ENCODE data around the gene RSPRY1. TPM values are rescaled to one million over a fixed set of nuclear protein-coding genes. Genes with fewer than 3 reads are reported as not detected.

Gene RSPRY1
- total RNA-seq, 2 experiments from 2014 or later: 30.9 to 35.8 TPM

- no peak overlapping the region for H3K27ac Mint-ChIP-seq
- H3K9me3 Mint-ChIP-seq (ENCODE audit: insufficient read depth): no peaks in the 10 kb centered on the region
- peaks cover 17% of the 10 kb centered on the region for H3K4me1 Mint-ChIP-seq (ENCODE audit: low read depth)
- no peaks in the 10 kb centered on the region for H3K36me3 Mint-ChIP-seq (ENCODE audit: low read depth)
- POLR2A ChIA-PET: no interaction called here
- H3K4me3 Mint-ChIP-seq: peak overlapping the region; percentile 53
- peaks cover 36% of the 10 kb centered on the region for H3K27me3 Mint-ChIP-seq (ENCODE audit: low read depth)
- DNase-seq (no peak), ATAC-seq (no peak)
- CTCF ChIA-PET: interaction anchor here (1.2 kb wide), 1 partner anchor 16 kb away, joined by 3 read pairs; no protein-coding TSS in a partner anchor
These were observed 97.8 kb downstream of the RSPRY1 start for GRCh38 chr16:57283959-57284208.

GRCh38 chr16:57284209-57284951 is 98.3 kb downstream of the RSPRY1 start, which contains the start of gene PLLP:
TSS of gene PLLP (minus strand) at chr16:57284672. CDS start at chr16:57284540, 132 bp downstream.
- DNase-seq: no peak
- Mint-ChIP-seq H3K27ac (no peak within 1 kb of the TSS), H3K9me3 (ENCODE audit: insufficient read depth) (no peaks in the 10 kb centered on the region), H3K4me3 (peak within 1 kb of the TSS; percentile 61), H3K4me1 (ENCODE audit: low read depth) (peaks cover 18% of the 10 kb centered on the region), H3K36me3 (ENCODE audit: low read depth) (no peaks in the 10 kb centered on the region), H3K27me3 (ENCODE audit: low read depth) (peaks cover 36% of the 10 kb centered on the region)
- ChIA-PET CTCF (interaction anchor here (1.2 kb wide), 1 partner anchor 16 kb away, joined by 3 read pairs; no protein-coding TSS in a partner anchor), POLR2A (no interaction called here)
- ATAC-seq: peak; percentile 74

DNA sequence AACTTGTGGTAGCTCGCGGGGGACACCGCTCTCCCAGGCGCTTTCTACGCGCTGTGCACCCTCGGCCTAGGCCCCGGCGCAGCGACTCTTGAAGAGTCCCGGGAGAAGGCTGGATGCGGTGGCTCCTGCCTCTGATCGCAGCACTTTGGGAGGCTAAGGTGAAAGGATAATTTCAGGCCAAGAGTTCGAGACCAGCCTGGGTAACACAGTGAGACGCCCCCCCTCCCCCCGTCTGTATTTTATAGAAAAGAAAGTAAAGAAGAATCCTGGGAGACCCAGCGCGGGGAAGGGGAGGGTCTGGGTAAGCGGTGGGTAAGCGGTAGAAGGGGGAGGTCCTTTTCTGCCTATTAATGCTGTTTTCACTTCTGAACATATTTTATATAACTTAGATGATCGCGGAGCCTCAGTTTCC is 98.8 kb downstream of the RSPRY1 start:
- Mint-ChIP-seq H3K27me3 (ENCODE audit: low read depth) (peaks cover 36% of the 10 kb centered on the region), H3K4me3 (peak overlapping the region; percentile 61), H3K36me3 (ENCODE audit: low read depth) (no peaks in the 10 kb centered on the region), H3K27ac (no peak overlapping the region), H3K4me1 (ENCODE audit: low read depth) (peaks cover 23% of the 10 kb centered on the region), H3K9me3 (ENCODE audit: insufficient read depth) (no peaks in the 10 kb centered on the region)
- no peak for ATAC-seq
- ChIA-PET POLR2A (no interaction called here), CTCF (no interaction called here)
- no peak for DNase-seq

GRCh38 chr16:57285379-57285778 is 99.2 kb downstream of the RSPRY1 start:
- Mint-ChIP-seq H3K4me1 (ENCODE audit: low read depth) (peaks cover 23% of the 10 kb centered on the region), H3K27me3 (ENCODE audit: low read depth) (peaks cover 36% of the 10 kb centered on the region), H3K36me3 (ENCODE audit: low read depth) (no peaks in the 10 kb centered on the region), H3K4me3 (peak overlapping the region; percentile 12), H3K27ac (no peak overlapping the region), H3K9me3 (ENCODE audit: insufficient read depth) (no peaks in the 10 kb centered on the region)
- ATAC-seq: no peak
- ChIA-PET POLR2A (no interaction called here), CTCF (no interaction called here)
- DNase-seq: no peak

- no peak for DNase-seq
- peaks cover 11% of the 10 kb centered on the region for H3K27me3 Mint-ChIP-seq (ENCODE audit: low read depth)
- no peaks in the 10 kb centered on the region for H3K9me3 Mint-ChIP-seq (ENCODE audit: insufficient read depth)
- peaks cover 18% of the 10 kb centered on the region for H3K4me1 Mint-ChIP-seq (ENCODE audit: low read depth)
- H3K4me3 Mint-ChIP-seq: no peak overlapping the region
- H3K27ac Mint-ChIP-seq: no peak overlapping the region
- no peaks in the 10 kb centered on the region for H3K36me3 Mint-ChIP-seq (ENCODE audit: low read depth)
- CTCF ChIA-PET: interaction anchor here (1.2 to 1.3 kb wide), 2 partner anchors 11 to 127 kb away, joined by 3 to 9 read pairs; no protein-coding TSS in a partner anchor
- ATAC-seq: no peak
- POLR2A ChIA-PET: interaction anchor here (0.6 to 1.0 kb wide), 2 partner anchors 10 to 169 kb away, joined by 3 read pairs; no protein-coding TSS in a partner anchor
These were observed 103.5 kb downstream of the RSPRY1 start for GRCh38 chr16:57289391-57290257.

Other genes starting within 250 kb of the RSPRY1 start
- gene CETP, start 224.4 kb upstream of the RSPRY1 start, total RNA-seq: not detected
- 100 to 1,000 TPM; 280 to 291 TPM for gene NLRC5, start 196.8 kb upstream of the RSPRY1 start, total RNA-seq
- gene CPNE2, start 93.7 kb upstream of the RSPRY1 start, total RNA-seq: 10 to 100 TPM; 11.3 to 12.5 TPM
- 100 to 1,000 TPM; 106 to 113 TPM for gene PSME3IP1, start 290 bp upstream of the RSPRY1 start, total RNA-seq
- gene ARL2BP, start 58.9 kb downstream of the RSPRY1 start, total RNA-seq: 10 to 100 TPM; 33.3 to 36.9 TPM
- gene PLLP, start 98.3 kb downstream of the RSPRY1 start, total RNA-seq: under 1 TPM; 0.18 to 0.37 TPM
- gene CCL22, start 172.5 kb downstream of the RSPRY1 start, total RNA-seq: under 1 TPM; 0.97 to 0.99 TPM
- not detected for gene CX3CL1, start 186.2 kb downstream of the RSPRY1 start, total RNA-seq
- gene CCL17, start 218.4 kb downstream of the RSPRY1 start, total RNA-seq: under 1 TPM in 1 of 2 experiments, not detected in 1; 0.50 TPM